Choroid plexus epithelial cell (primary cell): ENCODE results near the gene PDE10A.

Experiments used
- DNase-seq: peaks from one replicate; pipeline ENCODE4 v3.0.0-alpha.2; 2010; ENCODE audit warnings: low read depth
- H3K4me3 ChIP-seq: 2 replicates; pipeline ENCODE4 v1.5.1; 2011; ENCODE audit warnings: low read depth, mild to moderate bottlenecking, control low read depth, low read length, moderate library complexity
- TF ChIP-seq, protein P1 (sequence below): conservative IDR thresholded peaks from 2 replicates; pipeline ENCODE4 v1.5.1; 2011; ENCODE audit warnings: low read depth, mild to moderate bottlenecking, control low read depth, inconsistent platforms, low read length, moderate library complexity

PDE10A gene

DNA sequence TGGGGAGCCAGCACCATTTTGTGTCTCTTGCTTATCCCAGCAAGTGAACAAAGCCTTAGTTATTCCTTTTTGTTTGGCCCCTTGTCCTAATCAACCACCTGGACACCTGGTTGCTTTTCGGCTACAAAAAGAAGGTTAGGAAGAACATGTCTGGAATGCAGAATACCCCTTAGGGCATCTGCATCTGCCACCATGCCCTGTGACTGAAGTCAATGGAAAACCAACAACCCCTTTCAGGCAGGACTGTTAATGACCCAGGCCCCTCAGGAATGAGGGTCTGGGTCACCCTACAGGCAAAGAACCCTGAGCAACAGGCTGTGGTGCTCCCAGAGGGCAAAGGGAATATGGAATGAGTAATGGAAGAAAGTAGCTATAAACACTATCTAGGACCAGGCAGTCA is 78.5 kb downstream of the PDE10A start:
- TF ChIP-seq, protein P1, sequence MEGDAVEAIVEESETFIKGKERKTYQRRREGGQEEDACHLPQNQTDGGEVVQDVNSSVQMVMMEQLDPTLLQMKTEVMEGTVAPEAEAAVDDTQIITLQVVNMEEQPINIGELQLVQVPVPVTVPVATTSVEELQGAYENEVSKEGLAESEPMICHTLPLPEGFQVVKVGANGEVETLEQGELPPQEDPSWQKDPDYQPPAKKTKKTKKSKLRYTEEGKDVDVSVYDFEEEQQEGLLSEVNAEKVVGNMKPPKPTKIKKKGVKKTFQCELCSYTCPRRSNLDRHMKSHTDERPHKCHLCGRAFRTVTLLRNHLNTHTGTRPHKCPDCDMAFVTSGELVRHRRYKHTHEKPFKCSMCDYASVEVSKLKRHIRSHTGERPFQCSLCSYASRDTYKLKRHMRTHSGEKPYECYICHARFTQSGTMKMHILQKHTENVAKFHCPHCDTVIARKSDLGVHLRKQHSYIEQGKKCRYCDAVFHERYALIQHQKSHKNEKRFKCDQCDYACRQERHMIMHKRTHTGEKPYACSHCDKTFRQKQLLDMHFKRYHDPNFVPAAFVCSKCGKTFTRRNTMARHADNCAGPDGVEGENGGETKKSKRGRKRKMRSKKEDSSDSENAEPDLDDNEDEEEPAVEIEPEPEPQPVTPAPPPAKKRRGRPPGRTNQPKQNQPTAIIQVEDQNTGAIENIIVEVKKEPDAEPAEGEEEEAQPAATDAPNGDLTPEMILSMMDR, result no peak
- H3K4me3 ChIP-seq, result no peak overlapping the region

DNA sequence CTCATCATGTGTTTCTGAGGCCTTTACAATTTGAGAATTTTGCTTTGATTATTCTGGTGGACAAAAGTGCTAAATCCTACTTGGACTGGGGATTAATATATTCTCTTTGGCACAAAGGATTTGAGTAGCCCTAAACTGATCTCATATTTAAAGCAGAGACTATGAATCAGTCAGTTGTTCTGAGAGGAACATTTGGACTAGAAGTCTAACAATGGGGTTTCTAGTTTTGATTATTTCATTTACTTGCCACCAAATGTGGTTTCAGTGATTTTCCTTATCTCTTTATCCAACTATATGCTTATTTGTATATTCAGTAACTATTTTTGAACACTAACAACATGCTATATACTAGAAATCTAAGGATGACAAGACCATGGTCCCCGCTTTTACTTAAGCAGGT is 81.4 kb downstream of the PDE10A start:
- no peak overlapping the region for H3K4me3 ChIP-seq
- TF ChIP-seq, protein P1, result no peak
- DNase-seq, result no peak

More for the DNA sequence above, 78.5 kb downstream of the PDE10A start:
- no peak for DNase-seq

DNA sequence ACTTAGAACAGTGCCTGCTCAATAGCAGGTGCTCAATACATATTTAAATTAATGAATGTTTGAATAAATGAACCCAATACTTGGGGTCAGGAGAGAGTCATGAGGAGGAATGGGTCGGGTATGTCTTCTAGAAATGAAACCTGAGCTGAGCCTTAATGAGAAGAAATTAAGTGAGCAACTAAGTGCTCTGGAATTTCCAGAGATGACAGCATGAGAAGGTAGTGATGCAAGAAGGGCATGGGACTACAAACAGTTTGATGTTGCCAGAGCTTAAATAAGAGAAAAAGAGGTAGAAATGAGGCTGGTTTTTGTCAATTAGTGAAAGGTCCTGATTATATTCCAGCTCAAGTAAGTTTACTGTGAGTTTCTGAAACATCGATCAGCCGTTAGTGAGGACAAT is 82.9 kb downstream of the PDE10A start:
- DNase-seq, result peak; percentile 81

DNA sequence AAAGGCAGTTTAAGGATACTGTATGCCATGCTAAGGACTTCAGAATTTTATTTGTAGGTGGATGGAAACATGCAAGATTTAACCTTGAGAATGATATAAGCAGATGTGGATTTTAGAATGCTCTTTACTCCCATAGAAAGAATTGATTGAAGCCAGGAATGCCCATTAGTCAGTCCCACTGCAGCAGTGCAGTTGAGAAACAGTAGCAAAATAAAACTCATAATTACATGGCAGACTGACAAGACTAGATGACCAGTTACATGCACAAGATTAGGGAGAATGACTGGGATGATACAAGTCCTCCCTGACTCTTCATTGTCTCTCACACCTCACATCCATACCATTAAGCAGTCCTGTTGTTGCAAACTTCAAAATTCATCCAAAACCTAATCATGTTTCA is 83.9 kb downstream of the PDE10A start:
- no peak for DNase-seq
- no peak overlapping the region for H3K4me3 ChIP-seq

More for the DNA sequence above, 82.9 kb downstream of the PDE10A start:
- TF ChIP-seq, protein P1, result no peak
- H3K4me3 ChIP-seq, result no peak overlapping the region

DNA sequence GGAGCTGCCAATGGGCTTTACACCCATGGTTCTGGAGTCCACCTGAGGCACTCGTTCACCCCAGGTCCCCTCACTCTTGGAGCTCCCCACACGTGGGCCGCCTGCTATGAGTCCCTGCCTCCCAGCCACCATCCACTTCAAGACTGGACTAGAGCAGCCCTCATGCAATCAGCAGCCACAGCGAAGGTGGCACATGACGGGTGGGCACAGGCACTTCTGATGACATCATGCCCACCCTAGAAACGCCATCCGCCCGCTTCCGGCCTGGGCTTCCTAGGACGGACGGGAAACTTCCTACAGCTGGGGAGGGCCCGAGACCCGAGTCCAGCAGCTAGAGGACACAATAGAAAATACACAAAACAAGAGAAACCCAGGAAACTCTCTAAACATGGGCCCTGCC is 85.5 kb downstream of the PDE10A start:
- no peak overlapping the region for H3K4me3 ChIP-seq
- DNase-seq, result no peak
- TF ChIP-seq, protein P1, result no peak

More for the DNA sequence above, 83.9 kb downstream of the PDE10A start:
- TF ChIP-seq, protein P1, result no peak

DNA sequence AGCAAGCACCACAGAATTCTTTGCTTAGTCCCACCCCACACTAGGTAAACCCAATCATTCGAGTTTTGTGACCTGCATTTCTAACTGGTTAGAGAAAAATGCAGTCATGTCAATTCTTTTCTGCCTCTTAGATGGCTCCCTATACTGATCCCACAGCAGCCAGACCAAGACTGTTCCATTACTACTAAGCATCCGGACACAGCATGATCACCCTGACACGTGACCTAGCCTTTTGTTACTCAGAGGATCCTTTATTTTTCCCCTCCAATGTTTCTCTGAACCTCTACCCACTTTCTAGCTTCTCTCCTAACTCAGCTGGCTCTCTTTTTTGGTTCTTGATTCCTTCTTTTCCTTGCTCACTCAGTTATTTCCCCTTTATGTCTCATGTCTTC is 87.9 kb downstream of the PDE10A start:
- H3K4me3 ChIP-seq, result no peak overlapping the region
- TF ChIP-seq, protein P1, result no peak
- peak; percentile 75 for DNase-seq
